ENCODE measurements around the gene VAV1. TPM values are rescaled to one million over a fixed set of nuclear protein-coding genes. Genes with fewer than 3 reads are reported as not detected.

Gene VAV1
- total RNA-seq, 1 donor from 2014 or later = not detected

GRCh38 chr19:6832412-6832811, 59.9 kb downstream of the VAV1 start:
- no peaks in the 10 kb centered on the region for H3K4me1 Mint-ChIP-seq (ENCODE audit: low read depth)
- no peak for DNase-seq (ENCODE audit: low spot score, unreplicated experiment)
- no peak overlapping the region for H3K4me3 Mint-ChIP-seq (ENCODE audit: low read depth)
- peaks cover 22% of the 10 kb centered on the region for H3K27me3 Mint-ChIP-seq
- peaks cover 4% of the 10 kb centered on the region for H3K9me3 Mint-ChIP-seq (ENCODE audit: low read depth)
- H3K36me3 Mint-ChIP-seq (ENCODE audit: insufficient read depth) = no peaks in the 10 kb centered on the region
- no peak for TF ChIP-seq CTCF (IDR thresholded peaks at IDR 0.05; ENCODE audit: unreplicated experiment)
- H3K27ac Mint-ChIP-seq = no peak overlapping the region

- Mint-ChIP-seq H3K27ac (no peak overlapping the region), H3K4me3 (ENCODE audit: low read depth) (no peak overlapping the region), H3K27me3 (peaks cover 25% of the 10 kb centered on the region), H3K4me1 (ENCODE audit: low read depth) (no peaks in the 10 kb centered on the region), H3K9me3 (ENCODE audit: low read depth) (peaks cover 7% of the 10 kb centered on the region), H3K36me3 (ENCODE audit: insufficient read depth) (no peaks in the 10 kb centered on the region)
- no peak for TF ChIP-seq CTCF (IDR thresholded peaks at IDR 0.05; ENCODE audit: unreplicated experiment)
- DNase-seq (ENCODE audit: low spot score, unreplicated experiment) = no peak
Observed at GRCh38 chr19:6833166-6833790, 60.8 kb downstream of the VAV1 start.

- no peak for TF ChIP-seq CTCF (IDR thresholded peaks at IDR 0.05; ENCODE audit: unreplicated experiment)
- Mint-ChIP-seq H3K9me3 (ENCODE audit: low read depth) (peaks cover 8% of the 10 kb centered on the region), H3K4me3 (ENCODE audit: low read depth) (no peak overlapping the region), H3K27me3 (peaks cover 26% of the 10 kb centered on the region), H3K27ac (no peak overlapping the region), H3K36me3 (ENCODE audit: insufficient read depth) (no peaks in the 10 kb centered on the region), H3K4me1 (ENCODE audit: low read depth) (no peaks in the 10 kb centered on the region)
- no peak for DNase-seq (ENCODE audit: low spot score, unreplicated experiment)
Observed at GRCh38 chr19:6834433-6834832, 61.9 kb downstream of the VAV1 start.

GRCh38 chr19:6835501-6835900, 63.0 kb downstream of the VAV1 start:
- no peaks in the 10 kb centered on the region for H3K36me3 Mint-ChIP-seq (ENCODE audit: insufficient read depth)
- H3K4me3 Mint-ChIP-seq (ENCODE audit: low read depth) = no peak overlapping the region
- no peak overlapping the region for H3K27ac Mint-ChIP-seq
- TF ChIP-seq CTCF (IDR thresholded peaks at IDR 0.05; ENCODE audit: unreplicated experiment) = no peak
- peaks cover 6% of the 10 kb centered on the region for H3K9me3 Mint-ChIP-seq (ENCODE audit: low read depth)
- H3K27me3 Mint-ChIP-seq = peaks cover 26% of the 10 kb centered on the region
- DNase-seq (ENCODE audit: low spot score, unreplicated experiment) = no peak
- no peaks in the 10 kb centered on the region for H3K4me1 Mint-ChIP-seq (ENCODE audit: low read depth)

GRCh38 chr19:6837525-6837924, 65.0 kb downstream of the VAV1 start:
- TF ChIP-seq CTCF (IDR thresholded peaks at IDR 0.05; ENCODE audit: unreplicated experiment) = no peak
- Mint-ChIP-seq H3K36me3 (ENCODE audit: insufficient read depth) (no peaks in the 10 kb centered on the region), H3K9me3 (ENCODE audit: low read depth) (peaks cover 6% of the 10 kb centered on the region), H3K27ac (no peak overlapping the region), H3K4me1 (ENCODE audit: low read depth) (no peaks in the 10 kb centered on the region), H3K4me3 (ENCODE audit: low read depth) (no peak overlapping the region), H3K27me3 (peaks cover 19% of the 10 kb centered on the region)
- DNase-seq (ENCODE audit: low spot score, unreplicated experiment) = no peak

All from progenitor cell of endocrine pancreas (in vitro differentiated cells).